ENCODE data around the gene OSBPL5. TPM values are rescaled to one million over a fixed set of nuclear protein-coding genes. Genes with fewer than 3 reads are reported as not detected.

OSBPL5 gene
- total RNA-seq, 4 donors from 2014 or later, result 37.3 to 211 (median 105) TPM

GRCh38 chr11:3177931-3178330 is 12.8 kb upstream of the OSBPL5 start:
- intact Hi-C loops (cut with DNase I; ENCODE audit: low total_unique reads), result no loop called here
- H3K4me3 ChIP-seq, result no peak overlapping the region
- WGBS, 2 donors (ENCODE audit: low coverage in 1 of 2), result 81 to 100% methylated on average over 1 to 2 of the region's 2 CpGs
- H3K9me3 ChIP-seq, result peaks cover 0 to 3% of the 10 kb centered on the region in 2 donors
- H3K36me3 ChIP-seq, result no peaks in the 10 kb centered on the region
- no peak for DNase-seq
- in situ Hi-C loops (cut with MboI; ENCODE audit: low pct_ligation_motif_present in 1 of 4, low pct_unique_long_range_greater_than_20kb in 1 of 4, low sequenced_read_pairs in 3 of 4), result no loop called here
- no peak overlapping the region for H3K27ac ChIP-seq
- H3K27me3 ChIP-seq, result no peaks in the 10 kb centered on the region
- no peaks in the 10 kb centered on the region for H3K4me1 ChIP-seq
- no peak for TF ChIP-seq CTCF (IDR thresholded peaks at IDR 0.05)
- TF ChIP-seq EP300 (IDR thresholded peaks at IDR 0.05; ENCODE audit: low read depth), result no peak
- TF ChIP-seq POLR2A (IDR thresholded peaks at IDR 0.05), result no peak
- TF ChIP-seq POLR2AphosphoS5 (IDR thresholded peaks at IDR 0.05), result no peak

GRCh38 chr11:3176487-3176886 is 11.4 kb upstream of the OSBPL5 start:
- Histone ChIP-seq H3K9me3 (peaks cover 0 to 3% of the 10 kb centered on the region in 2 donors), H3K4me1 (no peaks in the 10 kb centered on the region), H3K27ac (no peak overlapping the region), H3K27me3 (no peaks in the 10 kb centered on the region), H3K36me3 (no peaks in the 10 kb centered on the region), H3K4me3 (no peak overlapping the region)
- intact Hi-C loops (cut with DNase I; ENCODE audit: low total_unique reads) (no loop called here), in situ Hi-C loops (cut with MboI; ENCODE audit: low pct_ligation_motif_present in 1 of 4, low pct_unique_long_range_greater_than_20kb in 1 of 4, low sequenced_read_pairs in 3 of 4) (no loop called here)
- DNase-seq, result no peak
- no peak for TF ChIP-seq POLR2AphosphoS5 (IDR thresholded peaks at IDR 0.05)
- no peak for TF ChIP-seq EP300 (IDR thresholded peaks at IDR 0.05; ENCODE audit: low read depth)
- no peak for TF ChIP-seq POLR2A (IDR thresholded peaks at IDR 0.05)
- TF ChIP-seq CTCF (IDR thresholded peaks at IDR 0.05), result no peak

- peaks cover 0 to 2% (median under 1%) of the 10 kb centered on the region in 4 donors for H3K4me1 ChIP-seq
- TF ChIP-seq POLR2AphosphoS5 (IDR thresholded peaks at IDR 0.05) (no peak), POLR2A (IDR thresholded peaks at IDR 0.05) (no peak), EP300 (IDR thresholded peaks at IDR 0.05; ENCODE audit: low read depth) (no peak), CTCF (IDR thresholded peaks at IDR 0.05) (no peak)
- no peak for DNase-seq
- H3K27me3 ChIP-seq, result peaks cover 9% of the 10 kb centered on the region
- in situ Hi-C loops (cut with MboI; ENCODE audit: low pct_ligation_motif_present in 1 of 4, low pct_unique_long_range_greater_than_20kb in 1 of 4, low sequenced_read_pairs in 3 of 4), result no loop called here
- H3K9me3 ChIP-seq, result peaks cover 0 to 3% of the 10 kb centered on the region in 2 donors
- intact Hi-C loops (cut with DNase I; ENCODE audit: low total_unique reads), result no loop called here
- H3K27ac ChIP-seq, result no peak overlapping the region
- no peak overlapping the region for H3K4me3 ChIP-seq
- no peaks in the 10 kb centered on the region for H3K36me3 ChIP-seq
Measured at GRCh38 chr11:3175194-3175593, 10.1 kb upstream of the OSBPL5 start.

GRCh38 chr11:3174387-3174786 is 9.3 kb upstream of the OSBPL5 start:
- TF ChIP-seq EP300 (IDR thresholded peaks at IDR 0.05; ENCODE audit: low read depth), result no peak
- TF ChIP-seq CTCF (IDR thresholded peaks at IDR 0.05), result no peak
- TF ChIP-seq POLR2AphosphoS5 (IDR thresholded peaks at IDR 0.05), result no peak
- TF ChIP-seq POLR2A (IDR thresholded peaks at IDR 0.05), result no peak
- Histone ChIP-seq H3K4me1 (peaks cover 0 to 10% (median 6%) of the 10 kb centered on the region in 4 donors), H3K27me3 (peaks cover 15% of the 10 kb centered on the region), H3K27ac (no peak overlapping the region), H3K36me3 (no peaks in the 10 kb centered on the region), H3K4me3 (no peak overlapping the region), H3K9me3 (peaks cover 0 to 3% of the 10 kb centered on the region in 2 donors)
- intact Hi-C loops (cut with DNase I; ENCODE audit: low total_unique reads), result no loop called here
- 87 to 90% methylated on average over 3 of the region's 3 CpGs for WGBS, 2 donors (ENCODE audit: low coverage in 1 of 2)
- in situ Hi-C loops (cut with MboI; ENCODE audit: low pct_ligation_motif_present in 1 of 4, low pct_unique_long_range_greater_than_20kb in 1 of 4, low sequenced_read_pairs in 3 of 4), result no loop called here
- DNase-seq, result no peak
